ENCODE data around the gene TMEM161B.
"Not testable (repeated sequence)": the region's sequence is repeated elsewhere in the genome, so short reads cannot be mapped to it uniquely, and the experiment has no call there.

Gene TMEM161B

DNA sequence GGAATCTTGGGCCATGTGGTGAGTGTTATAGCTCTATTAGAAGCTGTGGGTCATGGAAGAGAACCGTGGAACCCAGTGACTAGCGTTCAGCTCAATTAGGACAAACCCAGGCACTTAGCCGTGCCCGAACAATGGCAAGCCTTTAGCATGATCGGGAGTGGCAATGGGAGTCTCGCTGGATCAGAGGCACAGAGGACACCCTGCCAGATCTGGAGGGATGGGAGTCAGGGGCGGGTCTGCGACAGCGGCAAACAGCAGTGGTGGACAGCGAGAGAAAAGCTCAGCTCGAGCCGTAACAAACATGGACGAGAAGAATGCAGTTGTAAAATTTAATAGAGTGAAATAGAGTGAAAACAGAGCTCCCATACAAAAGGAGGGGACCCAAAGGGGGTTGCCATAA lies 91.2 kb downstream of the TMEM161B start:
- DNase-seq (ENCODE audit: low read depth): not testable (repeated sequence)

DNA sequence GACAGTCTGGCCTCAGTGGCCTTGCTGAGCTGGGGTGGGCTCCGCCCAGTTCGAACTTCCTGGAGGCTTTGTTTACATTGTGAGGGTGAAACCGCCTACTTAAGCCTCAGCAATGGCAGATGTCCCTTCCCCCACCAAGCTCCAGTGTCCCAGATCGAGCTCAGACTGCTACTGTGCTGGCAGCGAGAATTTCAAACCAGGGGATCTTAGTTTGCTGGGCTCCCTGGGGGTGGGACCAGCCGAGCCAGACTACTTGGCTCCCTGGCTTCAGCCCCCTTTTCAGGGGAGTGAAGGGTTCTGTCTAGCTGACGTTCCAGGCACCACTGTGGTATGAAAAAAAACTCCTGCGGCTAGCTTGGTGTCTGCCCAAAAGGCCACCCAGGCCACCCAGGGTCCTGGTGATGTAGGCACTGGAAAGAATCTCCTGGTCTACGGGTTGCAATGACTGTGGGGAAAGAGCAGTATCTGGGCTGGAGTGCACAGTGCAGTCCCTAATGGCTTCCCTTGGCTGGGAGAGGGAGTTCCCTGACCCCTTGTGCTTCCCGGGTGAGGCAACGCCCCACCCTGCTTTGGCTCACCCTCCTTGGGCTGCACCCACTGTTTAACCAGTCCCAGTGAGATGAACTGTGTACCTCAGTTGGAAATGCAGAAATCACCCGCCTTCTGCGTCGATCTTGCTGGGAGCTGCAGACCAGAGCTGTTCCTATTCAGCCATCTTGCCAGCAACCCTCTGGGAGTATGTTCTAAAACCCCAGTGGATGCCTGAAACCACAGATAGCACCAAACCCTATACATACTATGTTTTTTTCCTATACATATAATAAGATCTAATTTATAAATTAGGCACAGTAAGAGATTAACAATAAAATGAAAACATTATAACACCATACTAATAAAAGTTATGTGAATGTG lies 95.5 kb downstream of the TMEM161B start:
- DNase-seq (ENCODE audit: low read depth): no peak

GRCh38 chr5:88159591-88159990 lies 109.1 kb downstream of the TMEM161B start:
- DNase-seq (ENCODE audit: low read depth): no peak

DNA sequence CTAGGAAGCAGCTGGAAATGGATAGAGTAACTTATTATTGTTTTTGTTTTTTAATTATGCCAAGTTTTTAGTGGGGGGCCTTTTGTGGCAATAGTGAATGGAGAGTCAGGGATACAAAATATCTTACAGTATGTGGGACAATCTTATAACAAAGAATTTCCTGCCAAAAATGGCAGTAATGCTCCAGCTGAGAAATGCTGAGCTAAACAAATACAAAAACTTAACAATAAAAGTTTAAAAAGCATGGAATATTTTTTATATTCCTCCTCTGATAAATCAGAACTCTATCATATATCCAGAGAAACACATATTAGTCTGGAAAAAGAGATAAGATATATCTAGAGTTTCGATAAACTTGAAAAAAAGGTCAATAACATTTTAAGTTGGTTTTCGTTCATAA lies 110.6 kb downstream of the TMEM161B start:
- DNase-seq (ENCODE audit: low read depth): no peak

DNA sequence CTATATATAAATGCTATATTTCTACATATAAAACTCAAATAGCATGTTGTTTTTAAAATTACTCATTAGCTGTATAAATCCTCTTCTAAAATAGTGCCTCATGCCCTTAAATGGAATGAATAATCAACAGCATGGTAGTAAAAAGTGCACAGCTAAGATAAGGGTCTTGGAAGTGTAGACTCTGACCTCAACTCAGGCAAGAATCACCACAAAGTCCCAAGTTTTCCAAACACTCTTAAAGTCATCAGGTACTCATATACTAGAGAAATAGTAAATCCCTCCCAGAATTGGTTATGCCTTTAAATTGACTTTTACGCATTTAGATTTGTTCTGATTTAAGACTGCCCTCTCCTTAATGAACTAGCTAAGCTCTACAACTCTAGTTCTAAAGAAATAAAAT lies 113.8 kb downstream of the TMEM161B start:
- DNase-seq (ENCODE audit: low read depth): no peak

- no peak for DNase-seq (ENCODE audit: low read depth)
Observed at GRCh38 chr5:88150747-88151146, 117.9 kb downstream of the TMEM161B start.

GRCh38 chr5:88145611-88146467 lies 122.8 kb downstream of the TMEM161B start:
- no peak for DNase-seq (ENCODE audit: low read depth)

DNA sequence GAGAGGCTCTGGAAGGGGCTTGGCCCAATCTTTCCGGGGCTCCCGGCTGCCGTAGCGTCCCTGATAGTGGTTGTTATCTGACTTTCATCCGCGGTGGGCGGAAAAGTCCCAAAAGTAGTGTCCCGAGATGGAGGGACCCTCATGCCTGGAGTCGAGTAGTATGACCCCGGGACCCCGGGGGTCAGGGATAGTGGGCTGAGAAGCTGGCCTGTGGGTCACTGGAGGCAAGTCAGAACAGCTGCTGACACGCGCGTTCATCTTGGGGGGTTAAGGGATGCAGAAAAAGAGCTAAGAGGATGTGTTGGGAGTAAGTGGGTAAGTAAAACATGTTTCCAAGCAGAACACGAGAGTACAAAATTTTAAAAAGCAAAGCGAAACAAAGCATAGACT lies 123.4 kb downstream of the TMEM161B start:
- DNase-seq (ENCODE audit: low read depth): no peak

Measured in GM04504 (cell line).